Measurements from ENCODE around the gene CXCL13. TPM values are rescaled to one million over a fixed set of nuclear protein-coding genes. Genes with fewer than 3 reads are reported as not detected.

Gene CXCL13
- total and polyA plus RNA-seq, 2 of the 8 experiments (the other 6 are each of a cell fraction or from before 2014, with no cell fraction given): not detected

DNA sequence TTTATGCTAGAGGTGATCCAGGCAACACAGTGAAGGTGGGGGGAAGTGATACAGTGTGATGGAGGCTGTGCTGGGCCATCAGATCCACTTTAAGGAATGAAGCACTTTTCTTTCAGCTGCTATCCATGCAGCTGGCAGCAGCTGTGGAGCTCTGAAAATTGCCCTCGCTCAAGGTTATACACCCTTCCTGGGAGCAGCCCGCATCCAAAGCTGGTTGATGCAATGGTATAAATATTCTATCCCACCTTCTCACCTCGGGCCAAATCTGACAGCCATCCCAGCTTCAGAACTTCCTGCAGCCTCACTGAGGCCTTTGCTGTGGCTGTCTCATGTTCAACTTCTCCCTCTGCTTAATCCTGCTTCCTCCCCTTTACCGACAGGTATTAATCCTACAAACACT, 18.6 kb downstream of the CXCL13 start:
- no peak overlapping the region for H2BK120ac ChIP-seq (replicated peaks; ENCODE audit: low read depth, low read length)
- no peaks in the 10 kb centered on the region for H3K79me1 ChIP-seq (ENCODE audit: low read depth, low read length)
- POLR2A ChIA-PET (ENCODE audit: partially characterized antibody): interaction anchor here (1.0 kb wide), 1 partner anchor 12 kb away, joined by 3 read pairs; no protein-coding TSS in a partner anchor
- no peak for FAIRE-seq
- H3K27me3 ChIP-seq (replicated peaks in 1 of 4; ENCODE audit: control insufficient read depth in 3 of 4, extremely low read depth in 1 of 4, insufficient read depth in 3 of 4, low read length in 3 of 4): no peaks in the 10 kb centered on the region
- no peak overlapping the region for H2BK5ac ChIP-seq (ENCODE audit: low read depth, low read length)
- TF ChIP-seq KDM5A (IDR thresholded peaks at IDR 0.05; ENCODE audit: low read length) (no peak), EZH2 (IDR thresholded peaks at IDR 0.05; ENCODE audit: low read depth, low read length, severe bottlenecking) (no peak), RNF2 (IDR thresholded peaks at IDR 0.05; ENCODE audit: borderline replicate concordance, low read depth, low read length, missing control alignments, poor library complexity, severe bottlenecking) (no peak)
- H3K79me2 ChIP-seq (ENCODE audit: control insufficient read depth in 1 of 2, insufficient read depth in 2 of 2, low read length in 2 of 2): no peaks in the 10 kb centered on the region
- H4K20me1 ChIP-seq (replicated peaks in 1 of 2; ENCODE audit: control insufficient read depth in 1 of 2, insufficient read depth in 2 of 2, low read length in 2 of 2): no peaks in the 10 kb centered on the region
- H3K14ac ChIP-seq (ENCODE audit: insufficient read length): no peak overlapping the region
- H3K4ac ChIP-seq (replicated peaks; ENCODE audit: insufficient read length, low read depth, low read length): no peak overlapping the region
- CTCF ChIA-PET (ENCODE audit: partially characterized antibody): interaction anchor here (1.5 kb wide), 1 partner anchor 191 kb away, joined by 3 read pairs; no protein-coding TSS in a partner anchor
- no peak overlapping the region for H3K27ac ChIP-seq (ENCODE audit: low read depth, low read length)
- H2BK12ac ChIP-seq (ENCODE audit: low read depth, low read length): no peak overlapping the region
- no peak overlapping the region for H4K5ac ChIP-seq (ENCODE audit: insufficient read length, low read depth, low read length)
- no peak overlapping the region for H3K4me3 ChIP-seq (ENCODE audit: extremely low read depth in 1 of 4, insufficient read depth in 2 of 4, low read depth in 3 of 4, low read length in 4 of 4)
- H2AK5ac ChIP-seq (ENCODE audit: low read depth, low read length): no peak overlapping the region
- H2BK20ac ChIP-seq (ENCODE audit: low read length): no peak overlapping the region
- no peak overlapping the region for H4K91ac ChIP-seq (replicated peaks; ENCODE audit: insufficient read length, low read length)
- H3K9me3 ChIP-seq (ENCODE audit: insufficient read depth in 2 of 2, low read depth in 1 of 2, low read length in 1 of 2): no peaks in the 10 kb centered on the region
- 97% methylated on average over 4 of the region's 4 CpGs; no CpG with 5 or more reads in 1 of the 2 experiments for WGBS, 2 experiments (ENCODE audit: extremely low coverage in 1 of 2, insufficient coverage in 1 of 2, insufficient read length in 1 of 2, insufficient replicate concordance in 2 of 2, low coverage in 1 of 2, low lambda C conversion rate in 2 of 2, missing lambda C conversion rate in 1 of 2)
- no peak overlapping the region for H4K8ac ChIP-seq (ENCODE audit: extremely low read depth, insufficient read depth, low read length)
- no peak overlapping the region for H3K9ac ChIP-seq (replicated peaks in 1 of 4; ENCODE audit: extremely low read depth in 1 of 4, low read depth in 3 of 4, low read length in 3 of 4)
- no peak overlapping the region for H2AFZ ChIP-seq (ENCODE audit: low read length)
- H2BK15ac ChIP-seq (ENCODE audit: low read length): no peak overlapping the region
- H3K23ac ChIP-seq (ENCODE audit: insufficient read length): no peak overlapping the region
- H3K23me2 ChIP-seq (ENCODE audit: low read depth, low read length): no peaks in the 10 kb centered on the region
- no peaks in the 10 kb centered on the region for H3K4me1 ChIP-seq (replicated peaks in 1 of 4; ENCODE audit: control insufficient read depth in 3 of 4, insufficient read depth in 4 of 4, low read length in 3 of 4)
- H3K18ac ChIP-seq (ENCODE audit: extremely low read depth, low read length): no peak overlapping the region
- H3K56ac ChIP-seq (replicated peaks; ENCODE audit: insufficient read length, low read depth, low read length): no peak overlapping the region
- H3K4me2 ChIP-seq (ENCODE audit: insufficient read depth in 1 of 2, low read depth in 2 of 2, low read length in 2 of 2): no peak overlapping the region
- no peak for DNase-seq (ENCODE audit: low read depth in 1 of 2, low spot score in 2 of 2)
- H3K36me3 ChIP-seq (ENCODE audit: control insufficient read depth in 2 of 4, insufficient read depth in 4 of 4, low read length in 3 of 4): no peaks in the 10 kb centered on the region

Measured in H1 (cell line).